ENCODE measurements around the gene KLHL30.

Gene KLHL30

GRCh38 chr2:238187618-238188548 is 49.4 kb downstream of the KLHL30 start:
- DNase-seq, result no peak

GRCh38 chr2:238190445-238190844 is 52.0 kb downstream of the KLHL30 start:
- no peak for DNase-seq
